ENCODE data around the gene NMU.
"Not testable (repeated sequence)": the region's sequence is repeated elsewhere in the genome, so short reads cannot be mapped to it uniquely, and the experiment has no call there.

Gene NMU

GRCh38 chr4:55624063-55624462 lies 12.0 kb downstream of the NMU start:
- DNase-seq (ENCODE audit: low read depth) = not testable (repeated sequence)

- DNase-seq (ENCODE audit: low read depth) = no peak
These were observed 17.5 kb downstream of the NMU start for GRCh38 chr4:55618546-55619143.

GRCh38 chr4:55617587-55618197 lies 18.4 kb downstream of the NMU start:
- no peak for DNase-seq (ENCODE audit: low read depth)

- no peak for DNase-seq (ENCODE audit: low read depth)
These were observed 21.1 kb downstream of the NMU start for GRCh38 chr4:55615008-55615407.

- DNase-seq (ENCODE audit: low read depth) = no peak
These were observed 22.5 kb downstream of the NMU start for GRCh38 chr4:55613621-55614020.

GRCh38 chr4:55612341-55612740 lies 23.8 kb downstream of the NMU start:
- DNase-seq (ENCODE audit: low read depth) = no peak

- DNase-seq (ENCODE audit: low read depth) = no peak
These were observed 24.6 kb downstream of the NMU start for GRCh38 chr4:55611358-55612059.

GRCh38 chr4:55610381-55610780 lies 25.7 kb downstream of the NMU start:
- no peak for DNase-seq (ENCODE audit: low read depth)

GRCh38 chr4:55609393-55609866 lies 26.7 kb downstream of the NMU start:
- no peak for DNase-seq (ENCODE audit: low read depth)

GRCh38 chr4:55608591-55608990 lies 27.5 kb downstream of the NMU start:
- DNase-seq (ENCODE audit: low read depth) = no peak

- no peak for DNase-seq (ENCODE audit: low read depth)
These were observed 31.1 kb downstream of the NMU start for GRCh38 chr4:55604996-55605395.

- DNase-seq (ENCODE audit: low read depth) = no peak
These were observed 35.5 kb downstream of the NMU start for GRCh38 chr4:55600640-55601039.

- DNase-seq (ENCODE audit: low read depth) = no peak
These were observed 37.5 kb downstream of the NMU start for GRCh38 chr4:55598641-55599040.

- no peak for DNase-seq (ENCODE audit: low read depth)
These were observed 44.1 kb downstream of the NMU start, which contains the start of gene PDCL2 for GRCh38 chr4:55592014-55592413. Gene PDCL2, minus strand, starts transcription at chr4:55592245. Its CDS starts 136 bp downstream, at chr4:55592109.

- DNase-seq (ENCODE audit: low read depth) = no peak
These were observed 47.9 kb downstream of the NMU start for GRCh38 chr4:55588160-55588559.

GRCh38 chr4:55582773-55583172 lies 53.3 kb downstream of the NMU start:
- DNase-seq (ENCODE audit: low read depth) = not testable (repeated sequence)

- no peak for DNase-seq (ENCODE audit: low read depth)
These were observed 57.6 kb downstream of the NMU start for GRCh38 chr4:55578341-55579010.

- no peak for DNase-seq (ENCODE audit: low read depth)
These were observed 60.6 kb downstream of the NMU start for GRCh38 chr4:55575513-55575912.

- DNase-seq (ENCODE audit: low read depth) = no peak
These were observed 61.8 kb downstream of the NMU start for GRCh38 chr4:55574252-55574651.

GRCh38 chr4:55571806-55572205 lies 64.3 kb downstream of the NMU start:
- no peak for DNase-seq (ENCODE audit: low read depth)

- DNase-seq (ENCODE audit: low read depth) = no peak
These were observed 67.1 kb downstream of the NMU start for GRCh38 chr4:55568905-55569504.

- no peak for DNase-seq (ENCODE audit: low read depth)
These were observed 74.2 kb downstream of the NMU start for GRCh38 chr4:55561889-55562288.
